Measurements from ENCODE around the gene C1QL1. TPM values are rescaled to one million over a fixed set of nuclear protein-coding genes. Genes with fewer than 3 reads are reported as not detected.

The C1QL1 gene
- total and polyA plus RNA-seq, 2 donors (not counting 3 experiments of a cell fraction or from before 2014, with no cell fraction given): 0.35 to 0.72 TPM

- no peaks in the 10 kb centered on the region for H3K79me2 ChIP-seq (ENCODE audit: control insufficient read depth, insufficient read depth, low read length)
- no peak overlapping the region for H3K9ac ChIP-seq (replicated peaks; ENCODE audit: extremely low read depth, insufficient read depth, low read length)
- no TSS peak for BruUV-seq (replicated peaks)
- H3K4me1 ChIP-seq (ENCODE audit: control insufficient read depth, extremely low read depth, insufficient read depth, low read length): no peaks in the 10 kb centered on the region
- no peak overlapping the region for H3K27ac ChIP-seq (ENCODE audit: insufficient read depth, low read depth, low read length)
- H3K36me3 ChIP-seq (ENCODE audit: control insufficient read depth in 2 of 2, extremely low read depth in 1 of 2, insufficient read depth in 2 of 2, low read length in 2 of 2): no peaks in the 10 kb centered on the region
- FAIRE-seq: no peak
- ChIA-PET POLR2A (no interaction called here), CTCF (interaction anchor here (0.6 to 1.3 kb wide), 3 partner anchors 9 to 61 kb away, joined by 3 to 4 read pairs (median 3); no protein-coding TSS in a partner anchor)
- dilution Hi-C loops (cut with MboI; ENCODE audit: extremely low pct_ligation_motif_present, low sequenced_read_pairs) (no loop called here), intact Hi-C loops (cut with micrococcal nuclease) (no loop called here)
- no peak overlapping the region for H2AFZ ChIP-seq (ENCODE audit: low read depth, low read length)
- H3K9me3 ChIP-seq (replicated peaks; ENCODE audit: control insufficient read depth, insufficient read depth, low read length): no peaks in the 10 kb centered on the region
- no peak for TF ChIP-seq MYC (IDR thresholded peaks at IDR 0.05; ENCODE audit: low read depth, low read length)
- TF ChIP-seq CTCF (IDR thresholded peaks at IDR 0.05; ENCODE audit: extremely low read depth in 1 of 2, insufficient read depth in 1 of 2, low read depth in 1 of 2, low read length in 2 of 2): no peak
- no peak for TF ChIP-seq GATA2 (IDR thresholded peaks at IDR 0.05; ENCODE audit: insufficient read depth, insufficient read length, low read depth, low read length)
- peak; percentile 23 for TF ChIP-seq EZH2 (IDR thresholded peaks at IDR 0.05; ENCODE audit: borderline replicate concordance, low read depth, low read length, severe bottlenecking)
- TF ChIP-seq POLR2AphosphoS5 (IDR thresholded peaks at IDR 0.05; ENCODE audit: insufficient read depth, low read depth, low read length): no peak
- no peak for TF ChIP-seq MAX (IDR thresholded peaks at IDR 0.05; ENCODE audit: insufficient read depth, insufficient read length)
- no peak for TF ChIP-seq FOS (IDR thresholded peaks at IDR 0.05; ENCODE audit: borderline replicate concordance, insufficient read depth, low read length)
- no peak overlapping the region for H3K4me2 ChIP-seq (ENCODE audit: insufficient read depth, low read length)
- DNase-seq (ENCODE audit: low read depth, low spot score): no peak
- peaks cover 11 to 13% of the 10 kb centered on the region in 2 experiments for H3K27me3 ChIP-seq (ENCODE audit: control insufficient read depth in 2 of 2, insufficient read depth in 2 of 2, low read length in 2 of 2)
- H3K4me3 ChIP-seq (replicated peaks in 1 of 3; ENCODE audit: insufficient read depth in 1 of 3, low read depth in 1 of 3, low read length in 3 of 3): no peak overlapping the region
- no peaks in the 10 kb centered on the region for H3K9me1 ChIP-seq (replicated peaks; ENCODE audit: control insufficient read depth, extremely low read depth, insufficient read depth, low read length)
- H4K20me1 ChIP-seq (replicated peaks; ENCODE audit: control insufficient read depth, extremely low read depth, insufficient read depth, low read length): no peaks in the 10 kb centered on the region
Observed at GRCh38 chr17:44956998-44957981, 10.8 kb downstream of the C1QL1 start.
